OCI-LY1 (cell line): Measurements from ENCODE around the gene DLX4.

ENCODE experiments used
- H2AFZ ChIP-seq: fragments of 200-600 bp; sonication (generic), shearing (Covaris generic); 2 replicates; pipeline ENCODE4 v1.6.0; 2014; ENCODE audit warnings: antibody characterized with exemption, mild to moderate bottlenecking, low read length
- H3F3A ChIP-seq: fragments of 200-600 bp; sonication (generic), shearing (Covaris generic); 2 replicates; pipeline ENCODE4 v1.6.0; 2014; ENCODE audit warnings: mild to moderate bottlenecking, antibody characterized with exemption, low read length, moderate library complexity; ENCODE audit not compliant: insufficient read depth
- H3K27ac ChIP-seq: fragments of 200-600 bp; sonication (generic); 2 replicates; pipeline ENCODE4 v1.5.1; 2014; ENCODE audit warnings: low read length, mixed run types, mild to moderate bottlenecking, low read depth; ENCODE audit not compliant: poor library complexity, severe bottlenecking
- H3K27me3 ChIP-seq: fragments of 200-600 bp; sonication (generic); 2 replicates; pipeline ENCODE4 v1.6.0; 2014; ENCODE audit warnings: antibody characterized with exemption, mild to moderate bottlenecking, low read length, moderate library complexity; ENCODE audit not compliant: insufficient read depth
- H3K36me3 ChIP-seq: fragments of 200-600 bp; sonication (generic); 2 replicates; pipeline ENCODE4 v1.6.1; 2014; ENCODE audit warnings: mild to moderate bottlenecking, antibody characterized with exemption, low read length, moderate library complexity, mixed read lengths; ENCODE audit not compliant: insufficient read depth
- H3K4me1 ChIP-seq: fragments of 200-600 bp; sonication (generic); 2 replicates; pipeline ENCODE4 v1.5.1; 2014; ENCODE audit warnings: mild to moderate bottlenecking, low read length, moderate library complexity; ENCODE audit not compliant: insufficient read depth, severe bottlenecking
- H3K4me2 ChIP-seq: fragments of 200-600 bp; sonication (generic), shearing (Covaris generic); 2 replicates; pipeline ENCODE4 v1.6.1; 2014; ENCODE audit warnings: low read length
- H3K4me3 ChIP-seq: fragments of 200-600 bp; sonication (generic); 2 replicates; pipeline ENCODE4 v1.5.1; 2014; ENCODE audit warnings: low read length, low read depth, mild to moderate bottlenecking, mixed read lengths; ENCODE audit not compliant: poor library complexity, severe bottlenecking
- H3K79me2 ChIP-seq: fragments of 200-600 bp; shearing (Covaris generic); 2 replicates; pipeline ENCODE4 v1.6.1; 2016; ENCODE audit warnings: mixed run types, low read length, mixed read lengths; ENCODE audit not compliant: insufficient read depth
- H3K9ac ChIP-seq: fragments of 200-600 bp; sonication (generic), shearing (Covaris generic); 2 replicates; pipeline ENCODE4 v1.6.1; 2014; ENCODE audit warnings: mild to moderate bottlenecking, low read length, mixed read lengths
- H3K9me2 ChIP-seq: fragments of 200-600 bp; sonication (generic), shearing (Covaris generic); 2 replicates; pipeline ENCODE4 v1.6.1; 2014; ENCODE audit warnings: low read depth, mild to moderate bottlenecking, low read length, mixed read lengths
- H3K9me3 ChIP-seq: fragments of 200-600 bp; shearing (Covaris generic); 2 replicates; pipeline ENCODE4 v1.6.1; 2014; ENCODE audit warnings: low read length, mixed read lengths
- H4K20me1 ChIP-seq: fragments of 200-600 bp; sonication (generic), shearing (Covaris generic); 2 replicates; pipeline ENCODE4 v1.6.0; 2016; ENCODE audit warnings: mild to moderate bottlenecking, low read length; ENCODE audit not compliant: insufficient read depth
- EZH2 ChIP-seq: fragments of 200-600 bp; sonication (generic), shearing (Covaris generic); IDR thresholded peaks from 2 replicates; pipeline ENCODE4 v1.8.0; 2017; ENCODE audit warnings: borderline replicate concordance, mixed run types, mild to moderate bottlenecking, antibody characterized with exemption, low read length, moderate library complexity, mixed read lengths
- TF ChIP-seq, protein P1 (sequence below): fragments of 200-600 bp; sonication (generic), shearing (Covaris generic); IDR thresholded peaks from 2 replicates; pipeline ENCODE4 v1.5.1; 2017; ENCODE audit warnings: mild to moderate bottlenecking, antibody characterized with exemption, low read length, moderate library complexity, mixed read lengths

Gene DLX4

DNA sequence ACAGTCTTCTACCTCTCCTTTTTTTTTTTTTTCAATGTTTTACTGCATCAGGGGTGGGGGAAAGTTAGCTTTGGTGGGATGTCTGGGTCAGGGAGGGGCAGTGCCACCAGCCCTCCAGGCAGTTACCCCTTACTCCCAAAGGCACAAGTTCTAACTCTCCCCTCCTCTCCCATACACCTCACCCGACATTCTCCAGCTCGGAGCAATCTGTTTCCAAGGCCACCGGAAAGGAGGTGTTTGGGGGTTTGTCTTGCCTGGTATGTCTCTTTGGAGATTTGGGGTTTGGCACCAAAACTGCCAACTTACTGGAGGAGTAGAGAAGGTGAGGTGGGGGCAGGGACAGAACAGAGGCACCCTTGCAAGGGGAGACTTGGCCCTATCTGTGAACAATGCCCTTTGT lies 21.3 kb downstream of the DLX4 start:
- 0 out of 2 replicates have a peak, but pooled peaks cover 7% of the 10 kb centered on the region for H3K27me3 ChIP-seq
- no peaks in the 10 kb centered on the region for H3K4me1 ChIP-seq
- no peaks in the 10 kb centered on the region for H3K36me3 ChIP-seq
- no peak overlapping the region for H3K4me2 ChIP-seq
- no peaks in the 10 kb centered on the region for H3K9me3 ChIP-seq
- H3K9ac ChIP-seq = no peak overlapping the region
- no peak overlapping the region for H2AFZ ChIP-seq
- no peaks in the 10 kb centered on the region for H3K79me2 ChIP-seq
- TF ChIP-seq EZH2 = no peak
- TF ChIP-seq, protein P1, sequence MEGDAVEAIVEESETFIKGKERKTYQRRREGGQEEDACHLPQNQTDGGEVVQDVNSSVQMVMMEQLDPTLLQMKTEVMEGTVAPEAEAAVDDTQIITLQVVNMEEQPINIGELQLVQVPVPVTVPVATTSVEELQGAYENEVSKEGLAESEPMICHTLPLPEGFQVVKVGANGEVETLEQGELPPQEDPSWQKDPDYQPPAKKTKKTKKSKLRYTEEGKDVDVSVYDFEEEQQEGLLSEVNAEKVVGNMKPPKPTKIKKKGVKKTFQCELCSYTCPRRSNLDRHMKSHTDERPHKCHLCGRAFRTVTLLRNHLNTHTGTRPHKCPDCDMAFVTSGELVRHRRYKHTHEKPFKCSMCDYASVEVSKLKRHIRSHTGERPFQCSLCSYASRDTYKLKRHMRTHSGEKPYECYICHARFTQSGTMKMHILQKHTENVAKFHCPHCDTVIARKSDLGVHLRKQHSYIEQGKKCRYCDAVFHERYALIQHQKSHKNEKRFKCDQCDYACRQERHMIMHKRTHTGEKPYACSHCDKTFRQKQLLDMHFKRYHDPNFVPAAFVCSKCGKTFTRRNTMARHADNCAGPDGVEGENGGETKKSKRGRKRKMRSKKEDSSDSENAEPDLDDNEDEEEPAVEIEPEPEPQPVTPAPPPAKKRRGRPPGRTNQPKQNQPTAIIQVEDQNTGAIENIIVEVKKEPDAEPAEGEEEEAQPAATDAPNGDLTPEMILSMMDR = no peak
- no peak overlapping the region for H3K4me3 ChIP-seq
- H3K27ac ChIP-seq = no peak overlapping the region
- no peaks in the 10 kb centered on the region for H4K20me1 ChIP-seq
- H3K9me2 ChIP-seq = no peaks in the 10 kb centered on the region
- no peaks in the 10 kb centered on the region for H3F3A ChIP-seq

DNA sequence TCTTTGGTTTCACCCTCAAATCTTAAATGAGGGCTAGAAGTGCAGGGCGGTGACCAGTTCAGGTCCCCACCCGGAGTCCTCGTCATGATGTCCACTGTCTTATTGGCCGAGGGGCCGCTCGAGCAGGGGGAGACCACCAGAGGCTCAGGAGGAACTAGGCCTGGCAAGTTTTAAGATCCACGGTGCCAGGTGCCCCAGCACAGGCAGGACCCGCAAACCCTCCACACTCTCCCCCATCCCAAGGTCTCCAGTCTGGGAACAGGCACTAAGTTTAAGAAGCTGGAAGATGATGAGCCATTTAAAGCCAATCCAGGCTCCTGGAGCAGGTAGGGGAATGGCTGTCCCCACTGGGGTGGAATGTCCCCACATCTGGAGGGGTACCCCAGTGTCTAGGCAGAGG lies 21.9 kb downstream of the DLX4 start:
- no peak overlapping the region for H3K4me3 ChIP-seq
- TF ChIP-seq EZH2 = no peak
- TF ChIP-seq, protein P1 = no peak
- no peaks in the 10 kb centered on the region for H3K4me1 ChIP-seq
- H3K4me2 ChIP-seq = no peak overlapping the region
- no peaks in the 10 kb centered on the region for H3K36me3 ChIP-seq
- no peaks in the 10 kb centered on the region for H3F3A ChIP-seq
- H3K9me3 ChIP-seq = no peaks in the 10 kb centered on the region
- no peak overlapping the region for H3K27ac ChIP-seq
- H4K20me1 ChIP-seq = no peaks in the 10 kb centered on the region
- H3K27me3 ChIP-seq = 0 out of 2 replicates have a peak, but pooled peaks cover 7% of the 10 kb centered on the region
- no peaks in the 10 kb centered on the region for H3K9me2 ChIP-seq
- no peak overlapping the region for H2AFZ ChIP-seq
- H3K9ac ChIP-seq = no peak overlapping the region
- H3K79me2 ChIP-seq = no peaks in the 10 kb centered on the region

- Histone ChIP-seq H3K4me2 (no peak overlapping the region), H3K27ac (no peak overlapping the region), H3F3A (no peaks in the 10 kb centered on the region), H3K27me3 (0 out of 2 replicates have a peak, but pooled peaks cover 7% of the 10 kb centered on the region), H3K4me1 (no peaks in the 10 kb centered on the region), H3K9ac (no peak overlapping the region), H3K9me2 (no peaks in the 10 kb centered on the region), H3K4me3 (no peak overlapping the region), H3K36me3 (no peaks in the 10 kb centered on the region), H2AFZ (no peak overlapping the region), H4K20me1 (no peaks in the 10 kb centered on the region), H3K79me2 (no peaks in the 10 kb centered on the region), H3K9me3 (no peaks in the 10 kb centered on the region)
- TF ChIP-seq EZH2 = no peak
- TF ChIP-seq, protein P1 = no peak
Observed at GRCh38 chr17:49991409-49991808, 22.4 kb downstream of the DLX4 start.
